ENCODE data around the gene SCNM1. TPM values are rescaled to one million over a fixed set of nuclear protein-coding genes. Genes with fewer than 3 reads are reported as not detected.
"Not testable (repeated sequence)": the region's sequence is repeated elsewhere in the genome, so short reads cannot be mapped to it uniquely, and the experiment has no call there.

The SCNM1 gene
- polyA plus RNA-seq, 1 donor = 40.0 TPM

- DNase-seq (ENCODE audit: low read depth) = peak; percentile 86
These were observed 19.4 kb upstream of the SCNM1 start, which contains the start of gene SEMA6C for GRCh38 chr1:151146412-151147131. SEMA6C (minus strand) TSS chr1:151146631; CDS start chr1:151142621, 4,010 bp downstream.

GRCh38 chr1:151147132-151147503, 18.8 kb upstream of the SCNM1 start:
- no peak for DNase-seq (ENCODE audit: low read depth)

- no peak for DNase-seq (ENCODE audit: low read depth)
These were observed 18.3 kb upstream of the SCNM1 start for GRCh38 chr1:151147665-151148064.

GRCh38 chr1:151156515-151156819, 9.5 kb upstream of the SCNM1 start, which contains the start of gene TNFAIP8L2:
TNFAIP8L2 (plus strand) TSS chr1:151156649; CDS start chr1:151158698, 2,049 bp downstream.
- no peak for DNase-seq (ENCODE audit: low read depth)

- DNase-seq (ENCODE audit: low read depth) = no peak
These were observed 8.8 kb upstream of the SCNM1 start for GRCh38 chr1:151157067-151157531.

- DNase-seq (ENCODE audit: low read depth) = no peak
These were observed 7.6 kb upstream of the SCNM1 start for GRCh38 chr1:151158326-151158725.

- DNase-seq (ENCODE audit: low read depth) = no peak
These were observed 7.1 kb upstream of the SCNM1 start for GRCh38 chr1:151158751-151159251.

GRCh38 chr1:151159373-151159772, 6.6 kb upstream of the SCNM1 start:
- DNase-seq (ENCODE audit: low read depth) = no peak

GRCh38 chr1:151164732-151165280, 1.1 kb upstream of the SCNM1 start:
- DNase-seq (ENCODE audit: low read depth) = no peak

GRCh38 chr1:151165281-151165737, 635 bp upstream of the SCNM1 start:
- no peak for DNase-seq (ENCODE audit: low read depth)

- no peak for DNase-seq (ENCODE audit: low read depth)
These were observed 587 bp downstream of the SCNM1 start for GRCh38 chr1:151166505-151166956.

GRCh38 chr1:151167116-151167515, 1.2 kb downstream of the SCNM1 start:
- no peak for DNase-seq (ENCODE audit: low read depth)

- DNase-seq (ENCODE audit: low read depth) = no peak
These were observed 5.2 kb downstream of the SCNM1 start for GRCh38 chr1:151171190-151171589.

- no peak for DNase-seq (ENCODE audit: low read depth)
These were observed 9.2 kb downstream of the SCNM1 start for GRCh38 chr1:151175041-151175741.

GRCh38 chr1:151175863-151176262, 9.9 kb downstream of the SCNM1 start, which contains the start of gene TMOD4:
TMOD4 (minus strand) TSS chr1:151175981; CDS start chr1:151174875, 1,106 bp downstream.
- DNase-seq (ENCODE audit: low read depth) = no peak

GRCh38 chr1:151176514-151177045, 10.6 kb downstream of the SCNM1 start:
- no peak for DNase-seq (ENCODE audit: low read depth)

- DNase-seq (ENCODE audit: low read depth) = no peak
These were observed 18.3 kb downstream of the SCNM1 start for GRCh38 chr1:151184211-151184610.

GRCh38 chr1:151187205-151187604, 21.3 kb downstream of the SCNM1 start:
- DNase-seq (ENCODE audit: low read depth) = no peak

GRCh38 chr1:151188667-151189066, 22.7 kb downstream of the SCNM1 start:
- DNase-seq (ENCODE audit: low read depth) = not testable (repeated sequence)

- no peak for DNase-seq (ENCODE audit: low read depth)
These were observed 23.9 kb downstream of the SCNM1 start, which contains the start of gene VPS72 for GRCh38 chr1:151189637-151190445. VPS72 (minus strand) TSS chr1:151190197; CDS start chr1:151190121, 76 bp downstream.

GRCh38 chr1:151192047-151192446, 26.1 kb downstream of the SCNM1 start:
- no peak for DNase-seq (ENCODE audit: low read depth)

Measured in forelimb muscle (tissue), 1 donor.